Uterus (tissue), 2 donors: ENCODE measurements around the gene KRT23.

ENCODE experiments used
- CTCF ChIP-seq, 4 experiments: fragments of 200-600 bp in 2 of 4; fragments of 450-650 bp in 2 of 4; sonication (generic) in 2 of 4; IDR thresholded peaks; one replicate each; pipeline ENCODE4 v1.5.1; 2016 to 2019; ENCODE audit warnings: antibody characterized with exemption in 4 of 4, mild to moderate bottlenecking in 2 of 4, moderate library complexity in 1 of 4
- POLR2A ChIP-seq, 2 donors: fragments of 450-650 bp; IDR thresholded peaks; one replicate each; pipeline ENCODE4 v1.6.1; 2016; ENCODE audit warnings: antibody characterized with exemption in 2 of 2, mild to moderate bottlenecking in 1 of 2, moderate library complexity in 1 of 2

DNA sequence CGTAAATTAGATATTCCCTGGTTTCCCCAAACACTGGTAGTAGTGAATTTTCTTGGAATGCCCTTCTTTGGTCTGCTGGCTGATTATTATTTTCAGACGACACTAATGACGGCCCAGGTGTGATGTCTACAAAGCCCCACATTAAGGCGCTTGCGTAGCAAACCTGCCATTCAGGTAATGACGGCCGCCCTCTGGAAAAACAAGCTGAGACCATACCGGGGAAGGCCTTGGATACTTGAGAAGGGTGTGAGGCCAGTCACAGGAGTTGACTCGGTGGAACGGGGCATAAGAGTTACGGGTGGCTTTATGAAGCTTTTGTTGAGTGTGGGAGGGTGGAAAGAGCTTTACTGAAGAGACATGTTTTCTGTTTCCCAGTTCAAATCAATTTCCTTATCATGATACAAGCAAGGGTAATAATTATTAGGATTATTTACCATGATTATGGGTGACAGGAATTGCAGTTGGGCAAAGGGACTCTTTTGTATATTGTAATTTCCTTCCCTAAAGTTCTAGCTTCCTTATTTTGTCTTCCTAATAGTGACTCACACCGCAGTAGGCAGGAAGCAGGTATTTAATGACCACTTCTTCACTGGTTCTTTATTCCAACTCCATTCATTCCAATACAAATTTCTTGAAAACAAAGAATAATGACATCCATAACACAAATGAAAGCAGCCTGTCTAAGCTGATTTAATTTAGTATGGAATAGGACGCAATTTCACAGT, 24.8 kb downstream of the KRT23 start:
- TF ChIP-seq POLR2A (IDR thresholded peaks at IDR 0.05) (no peak), CTCF (IDR thresholded peaks at IDR 0.05) (no peak)
